Germinal center (tissue), 1 donor: ENCODE measurements around the gene DOCK6.

ENCODE experiments used
- DNase-seq: peaks from one replicate; pipeline ENCODE4 v3.0.0; 2012; ENCODE audit warnings: mixed read lengths, low spot score

DOCK6 gene

GRCh38 chr19:11273989-11274388 lies 11.7 kb upstream of the DOCK6 start:
- no peak for DNase-seq

DNA sequence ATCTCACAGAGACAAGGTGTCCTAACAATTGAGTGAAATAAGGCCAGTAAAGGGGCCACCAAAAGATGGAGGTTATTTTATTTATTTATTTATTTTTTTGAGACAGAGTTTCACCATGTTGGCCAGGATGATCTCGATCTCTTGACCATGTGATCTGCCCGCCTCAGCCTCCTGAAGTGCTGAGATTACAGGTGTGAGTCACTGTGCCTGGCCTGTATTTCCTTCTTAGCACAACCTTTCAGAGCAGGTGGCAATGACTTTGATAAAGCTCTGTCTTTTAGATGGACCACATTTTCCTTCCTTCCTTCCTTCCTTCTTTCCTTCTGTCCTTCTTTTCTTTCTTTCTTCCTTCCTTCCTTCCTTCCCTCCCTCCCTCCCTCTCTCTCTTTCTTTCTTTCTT lies 11.0 kb upstream of the DOCK6 start:
- DNase-seq, result no peak

DNA sequence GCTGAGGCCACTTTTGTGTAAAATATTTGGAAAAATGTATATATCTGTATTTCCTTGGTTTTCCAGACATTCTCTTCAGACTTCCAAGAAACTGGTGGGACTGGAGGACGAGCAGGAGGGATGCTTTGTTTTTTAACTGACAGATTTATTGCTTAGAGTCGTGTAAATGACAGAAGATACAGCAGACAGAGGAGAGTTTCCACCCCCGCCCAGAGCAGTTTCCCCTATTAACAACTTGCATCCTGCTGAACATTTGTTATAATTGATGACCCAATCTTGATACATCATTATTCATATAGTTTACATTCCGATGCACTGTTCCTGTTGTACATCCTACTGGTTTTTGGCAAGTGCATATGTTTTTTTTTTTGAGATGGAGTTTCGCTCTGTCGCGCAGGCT lies 7.1 kb upstream of the DOCK6 start:
- DNase-seq, result no peak

- no peak for DNase-seq
These were observed 6.5 kb upstream of the DOCK6 start for GRCh38 chr19:11268783-11269267.

DNA sequence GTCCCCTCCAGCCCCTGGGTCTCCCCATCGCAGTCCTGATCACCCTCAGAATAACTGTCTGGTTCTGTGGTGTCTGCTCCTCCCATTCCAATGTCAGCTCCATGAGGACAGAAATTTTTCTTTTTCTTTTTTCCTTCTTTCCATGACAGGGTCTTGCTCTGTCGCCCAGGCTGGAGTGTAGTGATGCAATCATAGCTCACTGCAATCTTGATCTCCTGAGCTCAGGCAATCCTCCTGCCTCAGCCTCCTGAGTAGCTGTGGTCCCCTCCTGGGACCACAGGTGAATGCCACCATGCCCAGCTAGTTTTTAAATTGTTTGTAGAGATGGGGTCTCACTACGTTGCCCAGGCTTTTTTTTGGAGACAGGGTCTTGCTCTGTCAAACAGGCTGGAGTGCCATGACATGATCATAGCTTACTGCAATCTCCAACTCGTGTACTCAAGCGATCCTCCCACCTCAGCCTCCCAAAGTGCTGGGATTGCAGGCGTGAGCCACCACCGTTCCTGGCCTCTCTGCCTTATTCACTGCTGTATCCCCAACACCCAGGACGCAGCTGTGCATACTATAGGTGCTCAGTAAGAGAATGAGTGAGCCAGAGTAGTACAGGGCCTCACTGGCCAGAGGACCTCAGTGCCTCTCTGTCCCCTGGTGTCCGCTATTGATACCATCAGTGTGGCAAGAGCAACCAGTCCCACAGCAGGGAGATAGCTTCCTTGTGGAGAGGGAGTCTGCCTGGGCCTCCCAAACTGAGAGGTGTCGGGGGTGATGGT lies 5.2 kb upstream of the DOCK6 start:
- no peak for DNase-seq

DNA sequence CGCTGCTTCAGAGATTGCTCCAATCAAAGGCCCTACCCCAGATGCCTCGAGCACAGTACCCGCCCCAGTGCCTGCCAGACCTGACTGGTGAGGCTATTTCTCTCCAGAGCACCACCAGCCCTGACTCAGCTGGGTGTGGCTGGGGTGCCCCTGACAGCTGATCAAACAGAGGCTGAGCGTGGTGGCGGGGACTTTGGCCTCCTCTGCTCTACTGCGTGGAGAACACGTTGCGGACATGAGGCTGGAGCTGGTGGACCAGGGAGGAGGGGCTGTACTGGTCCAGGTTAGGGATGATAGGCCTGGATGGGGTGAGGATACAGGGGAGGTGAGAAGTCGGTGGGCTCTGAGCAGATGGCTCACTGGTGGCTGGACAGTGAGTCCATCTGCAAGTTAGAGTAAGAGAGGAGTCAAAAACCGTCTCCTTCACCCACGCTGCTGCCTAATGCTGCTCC lies 3.5 kb upstream of the DOCK6 start:
- DNase-seq, result no peak

DNA sequence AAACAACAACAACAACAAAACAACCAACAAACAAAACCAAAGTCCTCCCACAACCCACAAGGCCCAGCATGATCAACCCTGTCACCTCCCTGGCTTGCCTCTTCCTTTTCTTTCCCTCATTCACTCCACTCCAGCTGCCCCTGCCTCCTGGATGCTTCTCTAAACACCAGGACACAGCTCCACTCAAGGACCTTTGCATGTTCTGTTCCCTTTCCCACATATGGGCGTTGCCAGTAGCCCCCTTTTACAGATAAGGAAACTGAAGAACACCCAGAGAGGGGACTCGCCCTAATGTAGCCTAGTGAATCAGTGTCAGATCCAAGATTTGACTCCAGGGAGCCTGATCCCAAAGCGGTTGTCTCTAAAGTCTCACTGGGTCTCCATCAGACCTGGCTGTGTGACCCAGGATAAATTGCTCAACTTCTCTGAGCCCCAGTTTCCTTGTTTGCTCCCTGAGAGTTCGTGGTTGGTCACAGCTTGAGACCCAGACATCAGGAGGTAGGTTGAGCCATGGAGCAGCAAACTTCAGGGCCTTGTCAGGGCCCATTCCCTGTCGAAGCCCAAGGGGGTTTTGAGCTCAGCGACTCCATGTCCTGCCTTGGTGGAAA lies 3.0 kb upstream of the DOCK6 start:
- DNase-seq, result no peak

DNA sequence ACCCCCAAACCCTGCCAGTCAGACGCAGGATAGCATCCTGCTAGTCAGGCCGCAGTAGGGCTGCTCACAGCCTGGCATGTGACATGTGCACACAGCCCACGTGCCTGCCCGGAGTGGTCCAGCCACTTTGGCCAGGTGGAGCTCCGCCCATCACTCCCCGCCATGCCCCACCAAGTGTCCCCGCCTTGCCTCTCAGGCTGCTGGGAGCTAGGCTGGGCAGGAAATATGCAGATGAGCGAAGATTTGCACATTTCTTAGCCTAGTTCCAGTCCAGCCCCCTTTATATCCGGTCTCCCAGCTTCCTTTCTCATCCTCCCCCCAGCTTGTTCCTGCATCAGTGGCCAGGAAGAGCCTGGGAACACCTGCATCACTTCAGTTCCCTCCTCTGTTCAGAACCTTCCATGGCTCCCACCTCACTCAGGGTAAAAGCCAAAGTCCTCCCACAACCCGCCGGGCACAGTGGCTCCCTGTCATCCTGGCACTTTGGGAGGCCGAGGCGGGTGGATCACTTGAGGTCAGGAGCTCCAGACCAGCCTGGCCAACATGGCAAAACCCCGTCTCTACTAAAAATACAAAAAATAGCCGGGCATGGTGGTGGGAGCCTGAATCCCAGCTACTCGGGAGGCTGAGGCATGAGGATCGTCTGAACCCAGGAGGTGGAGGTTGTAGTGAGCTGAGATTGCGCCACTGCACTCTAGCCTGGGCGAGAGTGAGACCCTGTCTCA lies 2.3 kb upstream of the DOCK6 start:
- no peak for DNase-seq

GRCh38 chr19:11263726-11264125 lies 1.4 kb upstream of the DOCK6 start:
- DNase-seq, result no peak

- no peak for DNase-seq
These were observed 823 bp downstream of the DOCK6 start for GRCh38 chr19:11261431-11261970.

DNA sequence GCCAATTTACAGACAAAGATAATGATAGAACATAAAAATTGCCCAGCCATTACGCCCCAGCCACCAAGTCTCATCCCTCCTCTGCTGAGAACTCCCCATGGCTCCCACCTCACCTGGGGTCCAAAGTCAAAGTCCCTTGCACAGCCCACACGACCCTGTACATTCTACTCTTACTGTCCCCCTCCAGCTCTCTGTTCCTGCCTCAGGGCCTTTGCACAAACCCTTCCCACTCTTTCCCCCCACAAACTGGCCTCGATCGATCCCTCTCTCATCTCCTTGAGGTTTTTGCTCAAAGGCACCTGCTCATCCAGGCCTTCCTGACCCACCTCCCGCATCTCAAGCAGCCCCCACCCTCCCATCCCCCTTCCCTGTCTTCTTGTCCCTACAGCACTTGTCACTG lies 1.3 kb downstream of the DOCK6 start:
- no peak for DNase-seq

DNA sequence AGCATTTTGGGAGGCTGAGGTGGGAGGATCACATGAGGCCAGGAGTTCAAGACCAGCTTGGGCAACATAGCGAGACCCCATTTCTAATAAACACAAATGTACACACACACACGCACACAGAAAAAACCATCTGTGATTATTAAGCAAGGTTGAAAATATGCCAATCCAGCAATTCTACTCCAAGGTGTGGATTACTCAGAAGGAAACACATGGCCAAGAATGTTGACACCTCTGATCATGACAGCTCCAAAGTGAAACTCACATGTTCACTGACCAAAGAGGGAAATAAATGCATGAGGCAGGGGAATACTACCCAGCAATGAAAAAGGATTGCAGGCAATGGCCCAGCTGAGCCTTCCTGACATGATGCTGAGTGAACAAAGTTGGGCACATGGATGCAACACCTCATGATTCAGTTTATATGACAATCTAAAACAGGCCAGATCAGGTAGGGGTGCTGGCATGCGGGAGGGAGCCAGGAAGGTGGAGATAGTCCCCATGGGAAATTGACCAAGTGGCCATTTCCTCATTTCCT lies 4.4 kb downstream of the DOCK6 start:
- no peak for DNase-seq

- DNase-seq, result no peak
These were observed 6.1 kb downstream of the DOCK6 start for GRCh38 chr19:11256189-11256588.

- DNase-seq, result no peak
These were observed 7.7 kb downstream of the DOCK6 start for GRCh38 chr19:11254666-11255065.

GRCh38 chr19:11252665-11253355 lies 9.5 kb downstream of the DOCK6 start:
- no peak for DNase-seq

DNA sequence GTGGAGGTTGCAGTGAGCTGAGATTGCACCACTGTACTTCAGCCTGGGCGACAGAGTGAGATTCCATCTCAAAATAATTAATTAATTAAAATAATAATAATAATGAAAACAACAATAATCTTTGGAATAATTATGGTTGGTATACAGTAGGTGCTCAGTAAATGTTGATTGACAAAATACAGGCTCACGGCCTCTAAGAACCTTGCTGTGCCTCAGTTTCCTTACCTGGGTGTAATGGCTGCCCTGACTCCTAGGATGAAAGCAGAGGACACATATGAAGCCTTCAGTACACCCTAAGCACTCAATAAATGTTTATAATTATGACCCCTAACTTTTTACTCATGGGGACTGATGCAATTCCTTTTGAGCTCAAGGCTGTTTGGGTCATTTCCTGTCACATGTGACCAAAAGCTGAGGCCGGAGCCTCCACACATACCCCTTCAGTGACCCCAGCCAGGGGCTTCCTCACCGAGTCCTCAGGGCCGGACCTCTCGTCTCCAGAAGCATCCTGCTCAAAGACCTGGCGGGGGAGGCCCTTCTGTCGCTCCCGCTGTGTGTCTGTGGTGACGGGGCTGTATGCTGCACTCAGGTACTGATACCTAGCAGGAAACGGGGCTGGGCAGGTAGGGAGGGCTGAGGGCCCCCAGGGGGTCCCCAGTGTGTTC lies 10.5 kb downstream of the DOCK6 start:
- DNase-seq, result no peak

GRCh38 chr19:11251217-11251616 lies 11.1 kb downstream of the DOCK6 start:
- DNase-seq, result no peak

- no peak for DNase-seq
These were observed 13.5 kb downstream of the DOCK6 start for GRCh38 chr19:11248852-11249251.

DNA sequence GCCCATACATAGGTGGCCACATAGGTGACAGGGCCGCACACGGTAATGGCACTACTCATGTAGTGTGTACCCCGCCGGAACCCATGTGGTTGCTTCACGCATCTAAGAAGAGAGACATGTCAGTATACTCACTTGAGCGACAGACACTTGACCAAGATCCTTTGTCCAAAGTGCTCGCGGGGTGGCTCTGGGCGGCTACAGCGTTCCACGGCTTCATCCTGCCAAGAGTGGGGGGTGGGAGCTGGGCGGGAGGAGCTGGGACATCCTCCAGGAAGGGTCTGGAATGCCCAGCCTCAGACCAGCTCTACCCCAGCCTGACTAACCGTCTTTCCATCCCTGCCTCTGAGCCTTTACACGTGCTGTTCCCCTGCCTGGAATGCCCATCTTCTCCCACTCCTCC lies 14.4 kb downstream of the DOCK6 start:
- DNase-seq, result no peak

DNA sequence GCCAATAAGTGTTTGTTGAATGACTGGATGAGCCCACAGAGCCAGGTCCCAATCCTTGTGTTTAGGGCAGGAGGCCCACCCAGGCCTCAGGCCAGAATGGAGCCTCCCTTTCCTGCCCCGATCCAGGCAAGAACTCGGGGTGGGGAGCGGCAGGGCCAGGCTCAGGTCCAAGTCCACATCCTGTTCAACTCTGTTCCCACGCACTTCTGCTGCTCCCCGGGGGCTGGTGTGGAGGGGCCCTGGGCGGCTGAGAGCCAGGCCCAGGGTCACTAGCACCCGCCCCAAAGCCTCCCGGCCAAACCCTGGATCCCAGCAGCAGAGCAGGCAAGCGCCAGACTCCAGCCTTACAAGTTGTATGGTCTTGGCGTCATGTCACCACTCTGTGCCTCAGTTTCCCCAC lies 14.9 kb downstream of the DOCK6 start:
- no peak for DNase-seq

- no peak for DNase-seq
These were observed 15.4 kb downstream of the DOCK6 start for GRCh38 chr19:11246941-11247340.
